Central memory CD8-positive, alpha-beta T cell (primary cell): Measurements from ENCODE around the gene TEF.
"Not testable (repeated sequence)": the region's sequence is repeated elsewhere in the genome, so short reads cannot be mapped to it uniquely, and the experiment has no call there.

Experiments used
- ATAC-seq: fragments of 150-1000 bp; cut with Tn5 transposase; replicated peaks from 2 replicates; pipeline ENCODE4 v1.10.0; 2022; ENCODE audit warnings: mild to moderate bottlenecking, moderate FRiP score, moderate number of reproducible peaks; ENCODE audit not compliant: poor library complexity, severe bottlenecking; ENCODE audit errors: extremely low read depth
- DNase-seq, 2 donors: peaks; one replicate each; pipeline ENCODE4 v3.0.0; 2021; ENCODE audit warnings: low spot score in 2 of 2
- H3K27ac Mint-ChIP-seq: one replicate; pipeline ENCODE4 v1.8.0; 2022; ENCODE audit warnings: low read depth, mild to moderate bottlenecking, moderate library complexity, mixed read lengths
- H3K27me3 Mint-ChIP-seq: one replicate; pipeline ENCODE4 v1.8.0; 2022; ENCODE audit warnings: mixed read lengths
- H3K36me3 Mint-ChIP-seq: one replicate; pipeline ENCODE4 v1.8.0; 2022; ENCODE audit warnings: mild to moderate bottlenecking, moderate library complexity, mixed read lengths; ENCODE audit not compliant: insufficient read depth
- H3K4me1 Mint-ChIP-seq: one replicate; pipeline ENCODE4 v1.8.0; 2022; ENCODE audit warnings: mixed read lengths
- H3K4me3 Mint-ChIP-seq: one replicate; pipeline ENCODE4 v1.8.0; 2022; ENCODE audit warnings: mild to moderate bottlenecking, moderate library complexity, mixed read lengths
- H3K9me3 Mint-ChIP-seq: one replicate; pipeline ENCODE4 v1.8.0; 2022; ENCODE audit warnings: mixed read lengths

The TEF gene

GRCh38 chr22:41425660-41426365, 44.1 kb downstream of the TEF start:
- H3K27ac Mint-ChIP-seq, result peak overlapping the region; percentile 82
- H3K9me3 Mint-ChIP-seq, result no peaks in the 10 kb centered on the region
- DNase-seq, result no peak
- H3K27me3 Mint-ChIP-seq, result no peaks in the 10 kb centered on the region
- peak; percentile 64 for ATAC-seq
- peaks cover 31% of the 10 kb centered on the region for H3K36me3 Mint-ChIP-seq
- peaks cover 22% of the 10 kb centered on the region for H3K4me1 Mint-ChIP-seq
- no peak overlapping the region for H3K4me3 Mint-ChIP-seq

- ATAC-seq, result no peak
- DNase-seq, result no peak
- Mint-ChIP-seq H3K9me3 (no peaks in the 10 kb centered on the region), H3K27me3 (no peaks in the 10 kb centered on the region), H3K27ac (no peak overlapping the region), H3K4me1 (peaks cover 24% of the 10 kb centered on the region), H3K4me3 (no peak overlapping the region), H3K36me3 (peaks cover 34% of the 10 kb centered on the region)
These were observed 47.6 kb downstream of the TEF start for GRCh38 chr22:41429232-41429950.

- peaks cover 24% of the 10 kb centered on the region for H3K4me1 Mint-ChIP-seq
- ATAC-seq (no peak), DNase-seq (no peak)
- H3K27me3 Mint-ChIP-seq, result no peaks in the 10 kb centered on the region
- H3K4me3 Mint-ChIP-seq, result no peak overlapping the region
- peaks cover 29% of the 10 kb centered on the region for H3K36me3 Mint-ChIP-seq
- H3K27ac Mint-ChIP-seq, result no peak overlapping the region
- no peaks in the 10 kb centered on the region for H3K9me3 Mint-ChIP-seq
These were observed 48.2 kb downstream of the TEF start for GRCh38 chr22:41429951-41430332.

GRCh38 chr22:41431656-41432055, 49.9 kb downstream of the TEF start:
- H3K4me1 Mint-ChIP-seq, result peaks cover 19% of the 10 kb centered on the region
- no peak overlapping the region for H3K27ac Mint-ChIP-seq
- no peak for ATAC-seq
- DNase-seq, result no peak
- no peak overlapping the region for H3K4me3 Mint-ChIP-seq
- no peaks in the 10 kb centered on the region for H3K27me3 Mint-ChIP-seq
- H3K9me3 Mint-ChIP-seq, result no peaks in the 10 kb centered on the region
- peaks cover 36% of the 10 kb centered on the region for H3K36me3 Mint-ChIP-seq

GRCh38 chr22:41433480-41433879, 51.7 kb downstream of the TEF start:
- not testable (repeated sequence) for H3K9me3 Mint-ChIP-seq, H3K27ac Mint-ChIP-seq, H3K4me3 Mint-ChIP-seq, DNase-seq, H3K27me3 Mint-ChIP-seq, ATAC-seq
- H3K4me1 Mint-ChIP-seq, result peaks cover 19% of the 10 kb centered on the region
- H3K36me3 Mint-ChIP-seq, result peaks cover 46% of the 10 kb centered on the region

- Mint-ChIP-seq H3K4me1 (peaks cover 19% of the 10 kb centered on the region), H3K36me3 (peaks cover 46% of the 10 kb centered on the region)
- not testable (repeated sequence) for ATAC-seq, H3K27ac Mint-ChIP-seq, DNase-seq, H3K4me3 Mint-ChIP-seq, H3K27me3 Mint-ChIP-seq, H3K9me3 Mint-ChIP-seq
These were observed 52.7 kb downstream of the TEF start for GRCh38 chr22:41434361-41435003.

GRCh38 chr22:41435560-41435959, 53.8 kb downstream of the TEF start:
- Mint-ChIP-seq H3K4me1 (peaks cover 19% of the 10 kb centered on the region), H3K4me3 (no peak overlapping the region)

GRCh38 chr22:41436322-41437113, 54.8 kb downstream of the TEF start:
- H3K27ac Mint-ChIP-seq, result peak overlapping the region; percentile 82
- H3K36me3 Mint-ChIP-seq, result peaks cover 46% of the 10 kb centered on the region
- no peak for DNase-seq
- H3K4me3 Mint-ChIP-seq, result no peak overlapping the region
- H3K27me3 Mint-ChIP-seq, result no peaks in the 10 kb centered on the region
- H3K9me3 Mint-ChIP-seq, result no peaks in the 10 kb centered on the region
- no peak for ATAC-seq
- peaks cover 13% of the 10 kb centered on the region for H3K4me1 Mint-ChIP-seq

More at GRCh38 chr22:41435560-41435959, 53.8 kb downstream of the TEF start:
- ATAC-seq (no peak), DNase-seq (no peak)
- no peaks in the 10 kb centered on the region for H3K9me3 Mint-ChIP-seq
- H3K36me3 Mint-ChIP-seq, result peaks cover 47% of the 10 kb centered on the region
- H3K27ac Mint-ChIP-seq, result peak overlapping the region; percentile 82
- no peaks in the 10 kb centered on the region for H3K27me3 Mint-ChIP-seq

GRCh38 chr22:41437198-41437597, 55.5 kb downstream of the TEF start:
- no peaks in the 10 kb centered on the region for H3K9me3 Mint-ChIP-seq
- H3K27ac Mint-ChIP-seq, result peak overlapping the region; percentile 29
- DNase-seq (no peak), ATAC-seq (no peak)
- H3K4me1 Mint-ChIP-seq, result peaks cover 13% of the 10 kb centered on the region
- peaks cover 43% of the 10 kb centered on the region for H3K36me3 Mint-ChIP-seq
- no peak overlapping the region for H3K4me3 Mint-ChIP-seq
- no peaks in the 10 kb centered on the region for H3K27me3 Mint-ChIP-seq

GRCh38 chr22:41440511-41440910, 58.8 kb downstream of the TEF start:
- not testable (repeated sequence) for H3K9me3 Mint-ChIP-seq, H3K27me3 Mint-ChIP-seq, H3K4me3 Mint-ChIP-seq, H3K27ac Mint-ChIP-seq, ATAC-seq, DNase-seq
- Mint-ChIP-seq H3K4me1 (peaks cover 33% of the 10 kb centered on the region), H3K36me3 (peaks cover 47% of the 10 kb centered on the region)

GRCh38 chr22:41442240-41442792, 60.6 kb downstream of the TEF start:
- H3K27me3 Mint-ChIP-seq, result no peaks in the 10 kb centered on the region
- peaks cover 45% of the 10 kb centered on the region for H3K36me3 Mint-ChIP-seq
- DNase-seq (no peak), ATAC-seq (no peak)
- peak overlapping the region; percentile 47 for H3K27ac Mint-ChIP-seq
- H3K9me3 Mint-ChIP-seq, result no peaks in the 10 kb centered on the region
- H3K4me1 Mint-ChIP-seq, result peaks cover 27% of the 10 kb centered on the region
- H3K4me3 Mint-ChIP-seq, result peak overlapping the region; percentile 84
